ENCODE measurements around the gene TASOR2. TPM values are rescaled to one million over a fixed set of nuclear protein-coding genes. Genes with fewer than 3 reads are reported as not detected.

Gene TASOR2, protein sequence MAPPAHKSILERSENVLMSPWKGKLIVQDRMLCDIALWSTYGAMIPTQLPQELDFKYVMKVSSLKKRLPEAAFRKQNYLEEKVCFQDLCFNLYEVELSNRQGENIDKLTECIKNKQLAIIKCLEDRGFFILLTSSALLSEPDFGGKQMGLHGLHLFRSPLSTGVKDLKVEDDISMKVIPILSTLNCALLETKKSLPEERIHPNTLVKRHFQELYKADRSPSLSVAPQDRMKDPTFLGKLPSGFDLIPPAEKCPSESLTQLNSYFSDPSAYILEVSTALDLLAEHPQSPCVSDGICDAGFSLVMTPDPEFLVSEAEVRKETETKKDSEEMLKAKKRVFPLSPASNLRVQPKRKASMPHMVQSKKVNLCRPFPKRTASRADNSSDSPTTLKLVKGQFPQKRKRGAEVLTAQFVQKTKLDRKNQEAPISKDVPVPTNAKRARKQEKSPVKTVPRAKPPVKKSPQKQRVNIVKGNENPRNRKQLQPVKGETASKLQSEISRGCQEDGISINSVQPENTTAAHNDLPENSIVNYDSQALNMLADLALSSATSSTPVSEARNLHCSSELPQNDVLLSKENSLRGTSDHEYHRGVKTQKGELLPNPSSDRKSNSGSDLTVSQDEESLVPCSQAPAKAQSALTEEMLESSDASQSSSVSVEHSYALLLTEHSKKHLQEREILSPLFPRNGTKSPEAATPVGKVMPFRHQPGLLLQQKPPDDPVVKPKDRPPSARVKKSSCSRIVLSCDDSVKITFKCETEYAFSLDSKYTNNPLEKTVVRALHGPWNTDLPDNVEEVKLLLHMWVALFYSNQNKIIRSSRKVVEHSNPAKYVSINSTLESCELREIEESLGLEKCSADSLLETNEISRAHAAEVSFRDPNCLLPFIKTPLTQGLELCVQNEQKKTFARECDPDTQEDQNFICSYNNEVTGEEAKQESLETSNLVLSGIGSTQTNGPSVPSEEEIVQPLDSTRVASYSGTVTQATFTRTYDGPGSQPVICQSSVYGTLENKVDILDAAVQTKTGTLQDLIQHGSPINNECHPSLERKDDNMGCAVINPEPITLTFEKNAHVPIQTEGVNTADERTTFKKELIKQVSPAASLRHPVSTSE (N-terminal part only)
- total RNA-seq (2014; rRNA removed; shearing (Covaris generic)) = 69.7 and 86.6 TPM in 2 replicates
- polyA plus RNA-seq (2014; cell fraction: nucleus; rRNA removed) = 47.0 and 51.5 TPM in 2 replicates

DNA sequence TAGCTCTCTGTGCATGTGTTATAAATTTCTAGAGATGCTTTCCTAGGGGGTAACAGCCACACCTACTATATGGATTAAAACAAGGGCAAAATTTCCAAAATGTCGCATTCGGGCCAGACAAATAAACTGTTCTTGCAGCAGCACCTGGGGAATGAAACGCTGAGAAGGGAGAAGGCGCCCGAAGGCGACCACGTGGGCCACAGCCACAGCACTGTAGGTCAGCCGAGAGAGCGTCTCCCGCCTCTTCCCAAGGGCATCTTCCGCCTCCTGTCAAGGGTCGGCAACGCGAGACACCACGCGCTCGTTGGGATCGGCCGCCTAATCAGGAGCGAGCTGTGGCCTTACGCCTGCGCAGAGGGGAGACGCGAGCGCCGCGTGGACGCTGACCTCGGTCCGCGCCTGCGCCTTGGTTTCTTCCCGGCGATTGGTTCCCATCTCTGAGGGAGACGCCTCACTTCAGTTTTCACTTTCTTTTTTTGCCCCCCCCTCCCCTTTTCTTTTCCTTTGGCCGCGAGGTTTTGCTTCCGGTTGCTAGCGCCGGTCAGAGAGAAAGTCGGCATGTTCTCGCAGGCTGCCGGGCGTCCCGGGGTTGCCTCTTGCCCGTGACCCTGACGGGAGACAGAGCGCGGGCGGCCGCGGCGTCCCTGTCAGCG lies at the start of gene TASOR2:
TASOR2 (plus strand) TSS at position 521 of the 653 bp plus-strand sequence. CDS start 35,805 bp downstream, outside the sequence.
- peak; percentile 95 for DNase-seq (ENCODE audit: extremely low read depth, low read depth)

DNA sequence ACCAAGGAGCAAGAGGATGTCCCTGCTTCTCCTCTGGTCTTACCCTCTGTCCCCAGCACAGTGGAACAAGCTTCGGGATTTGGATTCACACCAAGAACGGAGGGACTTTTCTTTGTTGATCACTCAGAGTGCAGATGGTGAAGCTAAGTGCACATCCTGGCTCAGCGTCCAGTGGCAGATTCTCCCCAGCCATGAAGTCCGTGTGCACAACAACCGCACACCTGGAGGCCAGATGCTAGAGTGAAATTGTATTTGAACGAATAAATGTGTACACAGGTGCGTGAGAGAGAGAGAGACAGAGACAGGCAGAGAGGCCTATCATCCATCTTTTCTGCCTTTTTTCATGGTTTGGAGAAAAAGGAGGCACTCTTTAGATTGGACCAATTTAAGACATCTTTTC lies 49.7 kb upstream of the TASOR2 start:
- DNase-seq (ENCODE audit: extremely low read depth, low read depth) = no peak

DNA sequence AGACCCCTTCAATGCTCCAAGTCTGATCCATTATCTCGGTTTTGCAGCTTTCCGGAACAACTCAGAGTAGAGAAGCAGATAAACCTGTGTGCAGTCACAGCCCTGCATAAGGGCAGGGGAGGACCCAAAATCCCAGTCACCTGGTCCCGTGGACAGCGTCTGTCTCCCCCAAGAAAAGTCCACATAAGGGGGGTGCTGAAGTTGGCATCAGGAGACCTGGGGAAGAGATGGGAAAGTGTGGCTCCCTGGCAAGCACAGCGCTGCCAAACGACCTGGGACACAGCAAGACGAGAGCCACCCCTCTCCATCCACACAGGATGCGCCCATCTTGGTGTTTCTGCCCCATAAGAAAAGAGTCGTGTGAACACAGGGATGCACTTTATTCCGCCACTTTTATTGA lies 46.1 kb upstream of the TASOR2 start:
- no peak for DNase-seq (ENCODE audit: extremely low read depth, low read depth)

DNA sequence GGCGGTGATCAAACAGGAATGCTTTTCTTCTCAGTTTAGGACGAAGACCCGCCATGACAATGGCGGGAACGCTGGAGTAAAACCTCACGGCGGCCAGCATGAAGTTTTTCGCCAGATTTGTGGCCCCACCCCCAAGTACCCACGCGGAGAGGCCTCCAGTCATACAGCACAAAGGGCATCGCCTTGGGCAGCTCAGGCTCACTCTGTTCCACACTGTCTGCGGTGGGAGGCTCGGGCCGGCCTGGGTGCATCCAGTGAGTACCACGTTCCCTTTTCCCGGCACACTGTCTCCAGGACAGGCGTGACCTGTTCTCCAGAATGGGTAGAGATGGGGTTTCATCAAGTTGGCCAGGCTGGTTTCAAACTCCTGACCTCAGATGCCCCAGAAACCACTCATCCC lies 45.6 kb upstream of the TASOR2 start:
- no peak for DNase-seq (ENCODE audit: extremely low read depth, low read depth)

- no peak for DNase-seq (ENCODE audit: extremely low read depth, low read depth)
These were observed 44.6 kb upstream of the TASOR2 start for GRCh38 chr10:5640036-5640435.

- no peak for DNase-seq (ENCODE audit: extremely low read depth, low read depth)
These were observed 44.1 kb upstream of the TASOR2 start for GRCh38 chr10:5640501-5640900.

DNA sequence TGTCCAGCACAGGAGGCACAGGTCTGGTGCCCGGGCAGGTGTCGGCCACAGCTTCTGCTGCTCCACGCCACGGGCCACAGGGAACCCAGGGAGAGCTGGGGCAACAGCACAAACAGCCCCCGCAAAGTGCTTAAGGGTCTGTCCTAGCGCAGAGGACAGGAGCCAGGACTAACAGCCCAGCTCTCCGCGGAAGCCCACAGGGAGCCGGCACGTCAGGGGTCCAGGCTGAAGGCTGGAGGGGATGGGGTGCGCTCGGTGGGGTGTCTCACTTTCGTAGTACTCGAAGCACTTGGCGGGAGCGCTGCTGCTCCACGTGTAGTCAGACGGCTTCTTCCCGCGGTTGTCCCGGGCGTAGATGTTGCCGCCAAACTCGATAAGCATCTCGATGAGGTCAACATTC lies 43.1 kb upstream of the TASOR2 start:
- DNase-seq (ENCODE audit: extremely low read depth, low read depth) = no peak

GRCh38 chr10:5643346-5644067 lies 41.1 kb upstream of the TASOR2 start:
- DNase-seq (ENCODE audit: extremely low read depth, low read depth) = no peak

DNA sequence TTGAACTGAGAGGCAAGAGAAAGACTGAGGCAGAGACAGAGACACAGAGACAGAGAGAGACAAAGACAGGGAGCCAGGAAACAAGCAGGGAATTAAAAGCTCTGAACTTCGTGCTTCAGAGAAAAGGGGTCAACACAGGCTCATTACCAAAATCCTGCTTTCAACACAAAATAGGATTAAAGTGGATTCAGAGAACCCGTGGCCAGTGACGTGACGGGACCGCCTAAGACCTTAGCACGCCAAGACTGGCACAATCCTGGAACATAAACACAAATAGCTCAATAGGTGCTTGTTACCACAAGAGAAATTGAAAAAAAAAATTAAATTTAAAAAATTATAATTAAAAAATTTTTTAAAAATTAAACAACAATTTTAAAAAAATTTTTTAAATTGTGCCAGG lies 39.7 kb upstream of the TASOR2 start:
- DNase-seq (ENCODE audit: extremely low read depth, low read depth) = no peak

- no peak for DNase-seq (ENCODE audit: extremely low read depth, low read depth)
These were observed 39.3 kb upstream of the TASOR2 start for GRCh38 chr10:5645375-5645774.

- no peak for DNase-seq (ENCODE audit: extremely low read depth, low read depth)
These were observed 38.6 kb upstream of the TASOR2 start for GRCh38 chr10:5645944-5646617.

DNA sequence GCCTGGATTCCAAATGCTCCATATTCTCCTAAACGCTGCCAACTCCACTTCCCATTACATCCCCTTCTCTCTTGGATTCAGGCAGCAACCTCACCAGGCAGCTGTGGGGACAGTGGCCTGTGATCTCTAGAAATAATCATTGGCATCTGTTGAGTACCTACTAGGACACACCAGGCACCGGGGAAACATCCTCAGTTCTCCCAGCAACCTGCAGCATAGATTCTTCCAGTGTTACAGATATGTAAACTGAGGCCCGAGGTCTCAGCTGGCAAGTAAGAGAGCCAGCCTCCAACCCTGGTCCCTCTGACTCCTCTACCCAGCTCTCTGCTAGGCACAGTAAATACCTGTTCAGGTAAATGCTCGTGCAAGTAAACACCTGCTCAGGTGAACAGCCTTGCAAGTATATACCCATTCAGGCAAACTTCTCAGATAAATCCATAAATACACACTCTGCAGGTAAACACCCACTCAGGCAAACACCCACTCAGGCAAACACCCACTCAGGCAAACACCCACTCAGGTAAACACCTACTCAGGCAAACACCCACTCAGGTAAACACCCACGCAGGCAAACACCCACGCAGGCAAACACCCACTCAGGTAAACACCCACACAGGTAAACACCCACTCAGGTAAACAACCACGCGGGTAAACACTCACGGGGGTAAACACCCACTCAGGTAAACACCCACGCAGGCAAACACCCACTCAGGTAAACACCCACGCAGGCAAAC lies 37.0 kb upstream of the TASOR2 start:
- no peak for DNase-seq (ENCODE audit: extremely low read depth, low read depth)

GRCh38 chr10:5648494-5649457 lies 35.9 kb upstream of the TASOR2 start:
- DNase-seq (ENCODE audit: extremely low read depth, low read depth) = no peak

DNA sequence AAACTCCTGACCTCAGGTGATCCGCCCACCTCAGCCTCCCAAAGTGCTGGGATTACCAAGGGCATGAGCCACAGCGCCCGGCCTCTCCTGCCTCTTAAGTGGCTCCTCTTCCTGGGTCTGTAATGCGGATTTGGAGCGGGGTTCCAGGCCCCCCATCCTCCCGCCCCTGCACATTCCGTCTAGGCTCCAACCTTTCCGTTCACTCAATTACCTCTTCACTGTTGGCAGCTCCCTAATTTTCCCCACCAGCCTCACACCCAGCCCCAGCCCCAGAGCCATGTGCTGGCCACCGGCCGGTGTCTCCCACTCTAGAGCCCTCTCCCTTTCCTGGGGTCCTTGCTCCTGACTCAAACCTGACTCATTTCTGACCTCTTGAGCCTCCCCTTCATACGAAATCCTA lies 34.9 kb upstream of the TASOR2 start:
- DNase-seq (ENCODE audit: extremely low read depth, low read depth) = no peak

GRCh38 chr10:5650664-5651387 lies 33.8 kb upstream of the TASOR2 start:
- no peak for DNase-seq (ENCODE audit: extremely low read depth, low read depth)

GRCh38 chr10:5651388-5651764 lies 33.3 kb upstream of the TASOR2 start:
- no peak for DNase-seq (ENCODE audit: extremely low read depth, low read depth)

DNA sequence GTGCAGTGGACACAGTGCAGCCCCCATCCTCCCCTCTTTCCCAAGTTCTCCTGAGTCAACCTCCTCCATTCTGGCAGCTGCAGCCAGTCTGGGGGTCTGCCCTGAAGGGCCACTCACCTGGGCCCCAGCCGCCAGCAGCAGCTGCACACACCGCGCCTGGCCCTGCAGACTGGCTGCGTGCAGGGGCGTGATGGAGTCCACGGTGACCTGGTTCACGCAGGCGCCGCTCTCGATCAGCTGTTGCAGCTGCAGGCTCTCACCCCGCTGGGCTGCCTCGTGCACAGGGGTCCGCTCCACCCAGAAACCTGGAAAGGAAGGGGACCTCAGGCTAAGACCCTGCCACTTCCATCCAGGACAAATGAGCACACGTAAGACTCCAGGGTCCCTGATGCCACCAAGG lies 31.9 kb upstream of the TASOR2 start:
- DNase-seq (ENCODE audit: extremely low read depth, low read depth) = no peak

Measured in NCI-H460 (cell line).